ENCODE results near the gene DNMT3A.
A peak's percentile ranks its signal among the peaks of the same experiment; 100 is the strongest.
"Not testable (repeated sequence)": the region's sequence is repeated elsewhere in the genome, so short reads cannot be mapped to it uniquely, and the experiment has no call there.

DNMT3A gene

DNA sequence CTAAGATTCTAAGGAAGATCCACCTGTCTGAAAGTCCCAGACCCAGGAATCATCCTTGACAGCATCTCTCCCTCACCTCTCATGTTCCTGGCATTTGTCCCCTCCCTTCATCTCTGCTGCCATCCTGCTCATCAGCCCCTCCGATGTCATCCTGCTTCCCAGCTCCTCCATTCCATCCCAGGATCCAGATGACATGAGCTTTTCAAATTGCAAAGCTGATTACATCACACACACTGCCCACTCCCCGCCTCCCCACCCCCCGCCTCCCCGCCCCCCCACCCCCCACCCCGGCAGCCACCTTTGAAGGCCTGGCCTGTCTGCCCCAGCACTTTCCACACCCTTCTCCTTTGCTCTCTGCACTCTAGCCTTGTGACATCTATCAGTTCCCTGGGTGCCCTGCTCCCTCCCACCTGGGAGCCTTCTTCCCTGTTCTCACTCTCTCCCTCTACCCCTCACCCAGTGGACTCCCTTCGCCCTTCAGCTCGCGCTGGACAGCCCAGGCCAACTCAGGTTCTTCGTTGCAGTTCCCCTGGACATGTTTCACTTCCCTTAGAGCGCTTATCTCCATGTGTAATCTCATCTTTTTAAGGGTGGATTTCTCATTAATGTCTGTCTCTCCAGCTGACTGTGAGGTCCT lies 61.6 kb downstream of the DNMT3A start:
- DNase-seq = no peak

DNA sequence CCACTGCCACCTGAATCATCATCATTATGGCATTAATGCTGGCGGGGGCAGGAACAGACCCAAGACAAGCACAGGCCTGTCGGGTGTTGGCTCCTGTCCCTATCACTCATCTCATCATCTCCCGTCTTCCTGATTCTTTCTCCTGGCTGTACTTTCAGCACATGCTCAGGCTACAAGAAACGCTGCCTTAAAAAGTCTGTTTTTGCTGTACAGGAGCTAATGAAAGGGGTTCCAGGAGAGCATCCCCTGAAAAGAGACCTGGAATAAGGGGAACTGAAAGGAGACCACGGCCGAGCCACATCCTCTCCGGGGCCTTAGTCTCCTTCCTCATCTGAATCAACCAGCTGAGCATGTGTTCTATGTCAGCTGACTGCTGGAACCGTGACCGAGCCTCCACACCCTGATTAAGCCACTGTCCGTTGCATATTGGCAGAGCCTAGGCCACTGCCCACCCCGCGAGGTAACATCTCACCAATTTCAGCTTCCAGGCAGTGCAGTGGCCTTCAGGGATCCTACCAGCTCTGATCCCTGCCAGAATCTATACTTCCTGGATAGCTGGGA lies 62.6 kb downstream of the DNMT3A start:
- DNase-seq = no peak

DNA sequence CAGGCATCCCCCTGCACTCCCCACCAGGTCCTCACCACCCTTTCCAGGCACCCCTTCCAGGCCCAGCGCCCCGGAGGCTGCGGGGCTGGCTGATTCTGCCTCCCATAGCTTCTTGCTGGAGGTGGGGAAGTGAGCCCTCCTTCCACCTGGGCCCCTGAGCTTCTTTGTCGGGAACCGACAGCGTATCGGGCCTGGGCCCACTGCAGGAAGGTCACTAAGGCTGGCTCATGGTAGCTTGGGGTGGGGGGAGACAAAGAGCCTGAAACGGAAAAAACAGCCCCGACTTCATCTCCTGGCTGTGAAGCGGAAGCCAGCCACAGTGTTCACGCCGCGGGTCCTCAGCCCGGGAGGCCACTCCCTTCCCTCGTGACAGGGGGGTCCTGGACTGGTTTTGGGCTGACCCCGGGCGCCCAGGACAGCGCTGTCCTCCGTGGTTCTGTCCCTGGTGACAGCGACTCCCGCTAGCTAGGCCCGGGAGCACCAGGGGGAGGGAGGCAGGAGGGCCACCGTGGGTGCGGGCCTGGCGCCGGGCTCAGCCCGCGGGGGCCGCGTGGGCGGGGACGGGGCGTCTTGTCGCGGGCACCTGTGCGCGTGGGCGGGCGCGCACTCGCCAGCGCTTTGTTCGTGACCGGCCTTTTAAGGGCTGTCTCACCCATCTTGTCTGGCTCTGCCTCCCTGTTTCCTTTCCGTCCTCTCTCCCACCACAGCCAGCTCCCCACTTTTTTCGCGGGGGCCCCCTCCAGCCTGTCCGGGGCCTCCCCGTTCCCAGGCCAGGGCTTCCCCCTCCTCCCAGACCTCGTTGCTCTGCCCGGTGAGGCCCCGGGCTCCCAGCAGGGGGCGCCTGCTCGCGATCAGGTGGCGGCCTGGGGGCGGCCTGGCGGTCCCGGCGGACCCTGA lies 64.9 kb downstream of the DNMT3A start:
- DNase-seq = peak; percentile 67 to 78 (median 71)

DNA sequence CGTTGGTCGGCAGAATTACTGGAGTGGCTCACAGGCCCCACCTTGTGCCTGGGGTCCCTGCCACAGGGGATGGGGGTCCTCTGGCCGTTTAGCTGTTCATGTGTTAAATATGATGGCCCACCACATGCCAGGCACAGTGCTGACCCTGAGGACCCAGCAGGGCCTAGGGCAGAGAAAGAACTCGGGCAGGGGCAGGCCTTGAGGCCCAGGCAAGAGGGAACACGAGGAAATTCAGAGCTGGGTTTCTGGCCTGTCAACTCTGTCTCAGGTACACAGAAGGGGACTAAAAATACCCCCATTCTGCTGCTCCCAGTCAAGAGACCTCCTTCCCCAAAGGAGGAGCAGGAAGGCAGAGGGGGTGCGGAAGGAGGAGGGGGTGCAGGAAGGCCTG lies 66.2 kb downstream of the DNMT3A start:
- peak in 1 of 6 experiments; percentile 28 for DNase-seq

DNA sequence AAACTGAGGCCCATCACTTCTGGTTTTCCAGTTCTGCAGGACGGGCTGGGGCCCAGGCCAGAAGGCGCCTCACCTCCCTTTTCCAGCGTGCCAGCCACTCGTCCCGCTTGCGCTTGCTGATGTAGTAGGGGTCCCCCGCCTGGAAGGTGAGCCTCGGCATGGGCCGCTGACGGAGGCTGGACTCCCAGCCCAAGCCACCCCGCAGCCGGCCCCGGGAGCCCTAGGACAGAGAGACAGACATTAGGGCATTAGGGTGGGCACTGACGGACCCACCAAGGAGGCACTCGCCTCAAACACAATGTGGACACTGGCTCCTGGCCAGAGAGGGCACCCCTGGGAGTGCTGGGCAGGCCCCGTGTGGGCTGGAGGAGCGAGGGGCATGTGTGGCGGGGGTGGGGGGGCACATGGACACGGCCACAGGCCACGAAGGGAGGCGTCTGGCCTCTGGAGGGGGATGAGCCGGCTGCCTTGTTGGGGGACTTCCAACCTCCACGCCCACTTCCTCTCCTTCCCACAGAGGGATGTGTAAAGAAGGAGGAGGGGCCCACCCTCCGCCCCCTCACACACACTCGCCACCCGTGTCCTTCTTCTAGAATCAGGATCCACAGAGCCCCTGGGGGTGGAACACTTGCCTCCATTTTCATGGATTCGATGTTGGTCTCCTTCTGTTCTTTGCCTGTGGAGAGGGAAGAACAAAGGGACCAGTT lies 66.7 kb downstream of the DNMT3A start:
- DNase-seq = peak; percentile 11 to 69 (median 34)

DNA sequence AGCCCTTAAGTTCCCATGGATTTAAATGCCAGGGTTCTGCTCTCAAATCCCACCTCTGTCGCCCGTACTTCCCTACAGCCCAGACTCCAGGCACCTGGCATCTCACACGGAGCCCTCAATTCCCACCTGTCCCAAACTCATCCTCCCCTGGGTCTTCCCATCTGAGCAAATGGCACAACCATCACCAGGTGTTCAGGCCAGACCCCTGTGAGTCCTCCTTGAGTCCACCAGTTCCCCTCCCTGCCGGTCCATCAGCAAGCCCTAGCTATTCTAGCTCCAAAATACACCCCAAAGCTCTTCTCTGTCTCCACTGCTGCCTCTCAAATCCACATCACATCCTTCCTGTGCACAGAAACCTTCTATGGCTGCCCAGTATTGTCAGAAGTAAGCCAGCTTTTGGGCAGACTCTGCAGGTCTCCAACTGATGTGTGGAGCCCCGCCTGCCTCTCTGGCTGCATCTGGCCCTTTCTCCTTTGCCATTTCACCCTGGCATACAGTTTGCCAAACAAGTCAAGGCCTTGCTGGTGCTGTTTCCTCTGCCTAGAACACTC lies 67.7 kb downstream of the DNMT3A start:
- DNase-seq = peak in 4 of 6 experiments; percentile 4 to 52 (median 31)

DNA sequence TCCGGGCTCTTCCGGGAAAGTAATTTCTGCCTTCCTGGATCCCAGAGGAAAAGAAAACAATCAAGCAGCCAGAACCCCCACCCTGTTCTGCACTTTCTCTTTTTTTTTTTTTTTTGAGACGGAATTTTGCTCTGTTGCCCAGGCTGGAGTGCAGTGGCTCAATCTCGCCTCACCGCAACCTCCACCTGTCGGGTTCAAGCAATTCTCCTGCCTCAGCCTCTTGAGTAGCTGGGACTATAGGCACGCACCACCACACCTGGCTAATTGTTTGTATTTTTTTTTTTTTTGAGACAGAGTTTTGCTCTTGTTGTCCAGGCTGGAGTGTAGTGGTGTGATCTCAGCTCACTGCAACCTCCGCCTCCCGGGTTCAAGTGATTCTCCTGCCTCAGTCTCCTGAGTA lies 69.0 kb downstream of the DNMT3A start:
- not testable (repeated sequence) for DNase-seq

DNA sequence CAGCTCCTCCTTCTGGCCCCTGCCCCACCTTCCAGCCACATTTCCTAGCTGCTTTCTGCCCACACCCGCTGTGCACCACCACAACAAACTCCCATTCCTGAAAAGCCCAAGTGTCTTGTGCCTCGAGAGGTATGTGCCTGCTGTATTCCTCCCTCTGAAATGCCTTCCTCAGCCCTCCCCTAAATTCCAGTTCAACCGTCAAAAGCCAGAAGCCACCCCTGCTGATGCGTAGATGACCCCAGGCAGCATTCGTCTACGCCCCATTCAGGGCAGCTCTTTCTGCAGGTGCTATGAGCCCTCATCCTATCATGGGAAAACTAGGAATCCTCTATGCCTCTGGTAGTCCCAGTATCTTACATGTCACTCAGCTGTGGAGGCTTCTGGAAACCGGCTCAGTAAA lies 71.7 kb downstream of the DNMT3A start:
- DNase-seq = no peak

DNA sequence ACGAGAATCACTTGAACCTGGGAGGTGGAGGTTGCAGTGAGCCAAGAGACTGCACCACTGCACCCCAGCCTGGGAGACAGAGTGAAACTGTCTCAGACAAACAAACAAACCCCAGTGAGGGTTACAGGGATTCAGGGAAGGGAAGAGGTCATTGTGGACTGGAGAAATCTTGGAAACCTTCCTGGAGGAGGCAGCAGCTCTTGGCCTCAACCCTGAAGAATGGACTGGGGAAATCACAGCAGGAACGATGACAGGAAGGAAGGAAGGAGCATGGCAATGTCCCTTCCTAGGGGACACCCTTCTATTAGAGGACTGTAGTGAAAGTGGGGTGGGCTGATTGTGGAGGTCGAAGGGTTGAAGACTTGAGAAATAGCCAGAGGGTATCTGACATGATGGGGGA lies 72.5 kb downstream of the DNMT3A start:
- no peak for DNase-seq

DNA sequence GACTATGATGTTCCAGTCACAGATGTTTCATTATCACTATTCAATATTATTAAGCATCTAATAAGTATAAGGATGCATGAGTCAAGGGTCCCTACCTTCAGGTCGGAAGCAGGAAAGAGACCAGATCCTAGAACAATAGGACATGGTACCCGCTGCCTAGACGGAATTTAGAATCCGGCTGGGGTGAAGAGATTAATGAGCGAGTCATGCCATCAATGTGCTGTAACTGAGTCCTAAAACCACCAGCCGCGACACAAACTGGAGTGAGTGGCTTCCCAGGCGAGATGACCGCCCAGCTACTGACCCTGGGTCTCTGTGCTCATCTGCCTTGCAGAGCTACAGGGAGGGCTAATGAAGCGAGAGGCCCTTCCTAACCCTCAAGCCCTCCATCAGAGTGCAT lies 73.6 kb downstream of the DNMT3A start:
- no peak for DNase-seq

DNA sequence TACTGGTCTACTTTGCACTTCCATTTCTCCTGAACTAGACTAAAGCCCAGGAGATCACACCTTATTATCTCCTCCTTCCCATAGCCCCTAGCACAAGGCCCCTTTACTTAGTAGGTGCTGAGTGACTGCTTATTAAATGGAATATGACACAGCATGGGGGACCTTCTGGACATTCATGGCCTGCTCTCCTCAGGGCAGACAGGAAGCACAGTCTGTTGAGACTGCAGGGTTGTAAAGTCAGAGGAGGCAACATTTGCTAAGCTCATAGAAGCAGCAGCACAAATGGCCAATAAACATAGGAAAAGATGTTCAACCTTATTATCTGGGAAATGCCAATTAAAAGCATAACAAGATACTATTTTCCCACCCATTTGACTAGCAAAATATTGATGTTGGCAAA lies 75.3 kb downstream of the DNMT3A start:
- no peak for DNase-seq

DNA sequence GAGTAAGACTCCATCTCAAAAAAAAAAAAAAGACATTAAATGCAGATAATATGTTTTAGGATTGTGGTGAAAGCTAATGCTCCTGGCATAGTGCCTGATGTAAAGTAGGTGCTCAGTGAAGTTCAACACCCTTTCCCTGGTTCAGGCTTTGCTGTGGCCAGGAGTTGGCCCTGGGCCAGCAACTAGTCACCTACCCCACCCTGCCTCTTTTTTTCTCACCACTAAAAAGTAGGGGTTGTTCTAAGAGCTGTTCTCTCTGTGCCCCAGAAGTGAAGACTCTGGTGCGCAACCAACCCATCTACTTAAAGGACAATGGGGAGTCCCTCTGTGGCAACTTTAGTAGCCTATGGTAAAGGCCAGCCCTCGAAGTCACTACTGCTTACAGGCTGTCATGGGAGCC lies 75.9 kb downstream of the DNMT3A start:
- DNase-seq = peak in 5 of 6 experiments; percentile 12 to 59 (median 15)

DNA sequence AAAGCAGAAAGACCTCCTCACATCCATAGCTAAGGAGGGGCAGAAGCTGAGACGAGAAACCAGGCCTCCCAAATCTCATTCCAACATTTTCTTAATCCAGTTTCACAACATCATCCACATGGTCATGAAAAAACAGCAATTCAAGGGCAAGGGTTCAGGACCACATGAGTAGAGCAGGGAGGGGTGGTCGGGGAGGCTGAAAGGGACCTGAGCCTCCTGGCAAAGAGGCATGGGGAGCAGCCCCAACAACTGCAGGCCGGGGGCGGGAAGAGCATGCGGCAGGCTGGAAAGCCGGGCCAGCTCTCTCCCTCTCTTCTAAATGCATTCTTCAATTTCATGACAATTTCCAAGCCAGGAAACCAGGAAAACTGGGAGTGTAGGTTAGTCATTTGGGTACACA lies 76.7 kb downstream of the DNMT3A start:
- DNase-seq = no peak

DNA sequence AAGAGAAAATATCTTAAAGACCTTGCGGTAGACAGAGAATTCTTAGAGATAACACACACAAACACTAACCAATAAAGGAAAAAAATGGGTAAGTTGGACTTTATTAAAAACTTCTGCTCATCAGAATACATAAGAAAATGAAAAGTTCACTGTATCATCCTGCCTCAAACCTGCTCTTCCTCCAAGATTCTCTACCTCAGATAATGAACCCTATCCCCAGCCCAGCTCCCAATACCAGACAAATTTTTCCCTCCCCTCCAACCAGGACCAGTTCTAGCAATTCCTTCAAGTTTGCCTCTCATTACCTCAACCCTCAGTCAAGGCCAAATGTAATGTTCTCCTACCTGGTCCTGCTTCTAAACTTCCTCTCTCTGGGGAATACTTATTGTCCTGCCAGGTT lies 79.4 kb downstream of the DNMT3A start:
- no peak for DNase-seq

DNA sequence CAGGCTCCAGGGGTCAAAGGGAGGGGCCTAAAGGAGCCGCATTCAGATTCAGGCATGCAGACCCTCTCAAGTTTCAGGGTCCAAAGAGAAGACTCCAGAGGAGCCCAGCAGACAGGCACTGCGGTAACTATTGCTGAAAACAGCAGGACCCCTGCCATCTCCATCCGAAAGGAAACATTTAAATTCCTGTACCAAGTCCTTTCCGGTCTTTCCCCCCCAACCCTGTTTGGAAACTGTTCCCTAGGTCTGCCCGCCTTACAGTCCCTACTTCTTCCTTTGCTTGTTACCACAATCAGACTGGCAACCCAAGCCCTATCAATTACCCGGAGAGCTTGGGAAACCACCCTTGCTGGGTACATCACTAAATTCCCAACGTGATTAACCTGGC lies 82.0 kb downstream of the DNMT3A start:
- DNase-seq = no peak

DNA sequence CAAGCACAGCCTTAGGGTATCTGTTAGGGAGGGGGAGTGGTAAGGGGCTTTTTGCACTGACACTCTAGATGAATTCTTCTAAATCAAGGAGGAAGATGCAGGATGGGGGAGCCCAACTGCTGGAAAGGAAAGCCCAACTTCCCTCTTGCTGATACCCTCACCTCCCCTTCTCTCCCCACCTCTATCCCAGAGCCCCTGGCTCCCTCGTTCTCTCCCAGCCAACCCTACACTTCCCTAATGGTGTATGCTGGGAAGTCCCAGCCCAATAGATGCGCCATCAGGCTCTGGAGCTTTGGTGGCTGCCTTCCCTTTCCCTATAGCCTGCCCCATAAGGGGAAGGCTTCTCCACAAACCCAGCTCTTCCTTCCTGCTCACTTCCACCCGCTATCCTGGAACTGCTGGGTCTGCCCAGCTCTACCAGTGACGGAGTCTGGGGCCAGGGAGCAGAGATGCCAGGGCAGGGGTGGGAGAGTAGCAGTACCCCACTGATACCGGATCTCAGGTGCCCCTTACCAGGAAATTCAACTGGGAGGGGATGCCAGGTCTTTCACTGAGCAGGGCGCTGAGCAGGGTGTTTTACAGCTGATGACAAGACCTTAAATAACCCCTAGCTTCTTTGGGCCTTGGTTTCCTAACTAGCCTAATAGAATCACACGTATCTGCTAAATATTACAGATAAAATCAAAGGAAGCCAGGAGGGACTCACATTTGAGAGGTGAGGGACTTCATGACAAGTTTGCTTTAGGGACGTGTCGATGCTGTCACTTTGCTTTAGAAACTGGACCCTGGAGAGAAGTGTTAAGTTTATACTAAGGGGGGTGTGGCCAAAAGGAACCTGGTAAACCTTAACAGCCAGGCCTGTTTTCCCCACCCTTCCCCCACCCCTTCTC lies 82.6 kb downstream of the DNMT3A start:
- DNase-seq = no peak

DNA sequence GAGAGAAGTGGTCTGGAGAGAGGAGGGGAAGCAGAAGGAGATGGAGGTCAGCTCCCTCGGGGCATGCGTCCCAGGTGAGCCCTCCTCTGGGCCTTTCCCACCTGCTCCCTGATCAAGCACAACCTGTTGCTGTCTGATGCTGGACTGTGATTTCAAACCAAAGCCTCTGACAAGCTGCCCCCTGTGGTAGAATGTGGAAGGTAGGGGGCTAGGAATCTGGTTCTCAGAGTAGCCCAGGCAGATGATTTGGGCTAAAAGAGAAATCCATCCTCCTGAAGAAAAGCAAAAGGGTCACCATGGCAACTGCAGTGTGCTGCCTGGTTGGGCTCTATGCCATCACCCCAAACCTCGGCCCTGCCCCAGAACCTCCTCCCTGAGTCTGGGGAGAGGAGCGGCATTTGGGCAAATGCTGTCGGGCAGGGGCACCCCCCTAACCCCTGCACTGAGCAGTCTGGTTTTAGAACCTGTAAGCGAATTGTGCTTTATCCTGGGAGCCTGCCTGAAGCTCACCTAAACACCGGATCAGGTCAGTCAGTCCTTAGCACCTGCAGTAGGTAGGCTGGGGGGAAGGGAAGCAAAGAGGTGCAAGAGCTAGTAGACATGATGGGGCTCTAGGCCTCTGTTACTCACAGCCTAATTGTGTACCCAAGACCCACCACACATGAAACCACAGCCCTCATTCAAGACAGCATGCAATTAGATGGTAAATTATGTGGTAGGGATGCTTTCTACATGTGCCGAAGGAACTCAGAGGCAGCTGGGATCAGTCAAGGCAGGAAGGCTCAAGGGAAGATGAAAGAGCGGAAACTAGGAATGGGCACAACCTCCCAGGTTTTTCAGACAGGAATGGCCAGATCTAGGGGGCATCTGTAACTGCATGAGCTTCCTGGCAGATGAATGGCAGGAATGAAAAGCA lies 83.5 kb downstream of the DNMT3A start:
- DNase-seq = no peak

DNA sequence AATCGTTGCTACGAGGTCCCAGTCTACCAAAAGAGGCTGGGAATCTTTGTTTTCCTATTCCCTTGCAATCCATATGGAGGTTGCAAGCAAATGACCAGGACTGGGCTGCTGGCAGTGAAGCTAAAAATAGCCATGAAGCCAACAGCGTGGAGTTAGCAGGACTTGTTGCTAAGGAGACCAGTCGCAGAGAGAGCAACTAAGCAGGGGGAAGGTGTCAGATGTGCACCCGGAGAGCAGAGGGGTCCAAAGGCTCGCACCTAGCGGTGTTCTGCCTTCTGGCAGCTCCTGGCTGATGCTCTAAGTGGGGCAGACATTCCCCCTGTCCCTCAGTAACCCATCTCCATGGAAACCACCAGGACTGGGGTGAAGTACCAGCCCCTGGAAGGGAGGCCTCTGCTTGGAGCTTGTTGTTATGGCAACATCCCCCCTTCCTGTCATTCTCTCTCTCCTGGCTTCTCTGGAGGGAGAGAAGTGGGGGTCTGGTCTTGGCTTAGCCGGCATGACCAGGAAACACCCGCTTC lies 84.6 kb downstream of the DNMT3A start:
- DNase-seq = no peak

DNA sequence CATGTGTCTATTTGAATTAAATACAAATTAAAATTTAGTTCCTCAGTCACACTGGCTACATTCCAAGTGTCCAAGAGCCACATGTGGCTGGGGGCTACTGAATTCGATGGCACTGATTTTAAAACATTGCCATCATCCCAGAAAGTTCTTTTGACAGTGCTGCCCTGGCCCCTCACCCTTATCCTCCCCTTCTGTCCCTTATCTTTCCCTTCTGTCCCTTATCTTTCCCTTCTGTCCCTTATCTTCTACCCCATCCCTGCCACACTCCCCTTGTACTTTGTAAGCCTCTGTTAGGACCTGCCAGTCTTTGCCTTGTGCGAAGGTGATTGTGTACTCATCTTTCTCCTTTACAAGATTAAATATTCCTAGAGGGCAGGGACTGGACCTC lies 85.2 kb downstream of the DNMT3A start:
- no peak for DNase-seq

DNA sequence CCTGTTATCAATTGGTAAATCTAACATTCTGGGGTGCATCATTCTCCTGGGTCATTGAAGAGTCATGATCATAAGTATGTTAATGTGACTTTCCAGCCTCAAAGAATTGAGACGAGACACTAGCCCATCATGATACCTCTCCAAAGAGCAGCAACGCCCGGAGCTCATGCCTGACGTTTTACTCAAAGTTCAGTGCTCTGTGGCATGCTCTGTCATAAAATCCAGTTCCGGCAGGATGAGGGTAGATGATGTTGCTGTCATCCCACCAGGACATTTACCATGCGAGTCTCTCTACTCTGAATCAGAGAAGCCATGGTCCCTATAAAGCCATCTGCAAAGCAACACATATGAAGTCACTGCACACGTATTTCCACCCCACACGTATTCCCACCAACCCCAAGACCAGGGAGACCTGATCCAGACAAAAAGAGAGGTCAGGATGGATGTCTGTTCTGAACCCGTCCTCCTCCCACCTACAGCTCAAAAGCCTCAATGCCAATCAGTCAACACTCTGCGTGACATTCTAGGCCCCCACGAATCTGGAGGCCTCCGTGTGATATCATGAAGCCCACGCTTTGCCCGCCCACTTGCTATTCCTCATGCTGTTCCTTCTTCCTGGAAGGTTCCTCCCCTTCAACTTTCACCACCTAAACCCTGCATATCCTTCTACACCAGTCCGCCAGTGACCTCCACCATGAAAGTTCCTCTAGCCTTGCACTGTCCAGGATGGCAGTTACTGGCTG lies 85.8 kb downstream of the DNMT3A start:
- DNase-seq = no peak
